ENCODE data around the gene LHPP. TPM values are rescaled to one million over a fixed set of nuclear protein-coding genes. Genes with fewer than 3 reads are reported as not detected.

The LHPP gene
- total and polyA plus RNA-seq, 3 donors from 2014 or later: 34.2 to 46.0 (median 45.0) TPM

GRCh38 chr10:124602121-124602561, 140.5 kb downstream of the LHPP start:
- intact Hi-C loops (cut with DNase I; ENCODE audit: low total_unique reads): no loop called here
- H3K4me3 ChIP-seq: no peak overlapping the region
- DNase-seq: no peak
- H3K27me3 ChIP-seq: no peaks in the 10 kb centered on the region
- H3K27ac ChIP-seq: no peak overlapping the region
- H3K4me1 ChIP-seq: peaks cover 12% of the 10 kb centered on the region
- H3K36me3 ChIP-seq (ENCODE audit: low read depth, missing control alignments): no peaks in the 10 kb centered on the region
- H3K9me3 ChIP-seq: no peaks in the 10 kb centered on the region
- WGBS, 2 donors: 94% methylated on average over 12 of the region's 12 CpGs; no CpG with 5 or more reads in 1 of the 2 donors
- no peak for TF ChIP-seq CTCF (IDR thresholded peaks at IDR 0.05)
- no peak for TF ChIP-seq POLR2A (IDR thresholded peaks at IDR 0.05)

GRCh38 chr10:124602646-124603365, 141.2 kb downstream of the LHPP start:
- DNase-seq: no peak

GRCh38 chr10:124603376-124604213, 142.0 kb downstream of the LHPP start:
- H3K36me3 ChIP-seq (ENCODE audit: low read depth, missing control alignments): no peaks in the 10 kb centered on the region
- peaks cover 12% of the 10 kb centered on the region for H3K4me1 ChIP-seq
- H3K4me3 ChIP-seq: no peak overlapping the region
- intact Hi-C loops (cut with DNase I; ENCODE audit: low total_unique reads): no loop called here
- TF ChIP-seq CTCF (IDR thresholded peaks at IDR 0.05) (no peak), POLR2A (IDR thresholded peaks at IDR 0.05) (no peak)
- no peaks in the 10 kb centered on the region for H3K9me3 ChIP-seq
- DNase-seq: no peak
- WGBS, 2 donors: 81 to 90% methylated on average over 7 to 17 of the region's 18 CpGs
- H3K27ac ChIP-seq: no peak overlapping the region
- no peaks in the 10 kb centered on the region for H3K27me3 ChIP-seq

More at GRCh38 chr10:124602646-124603365, 141.2 kb downstream of the LHPP start:
- WGBS, 2 donors: 83 to 100% methylated on average over 2 to 12 of the region's 12 CpGs
- Histone ChIP-seq H3K36me3 (ENCODE audit: low read depth, missing control alignments) (no peaks in the 10 kb centered on the region), H3K4me3 (no peak overlapping the region), H3K27ac (no peak overlapping the region), H3K4me1 (peaks cover 12% of the 10 kb centered on the region), H3K27me3 (no peaks in the 10 kb centered on the region), H3K9me3 (no peaks in the 10 kb centered on the region)
- TF ChIP-seq POLR2A (IDR thresholded peaks at IDR 0.05) (no peak), CTCF (IDR thresholded peaks at IDR 0.05) (no peak)
- intact Hi-C loops (cut with DNase I; ENCODE audit: low total_unique reads): no loop called here

GRCh38 chr10:124604214-124605000, 142.8 kb downstream of the LHPP start:
- WGBS, 2 donors: 83 to 87% methylated on average over 12 to 17 of the region's 22 CpGs
- Histone ChIP-seq H3K36me3 (ENCODE audit: low read depth, missing control alignments) (no peaks in the 10 kb centered on the region), H3K9me3 (no peaks in the 10 kb centered on the region), H3K27ac (no peak overlapping the region), H3K27me3 (no peaks in the 10 kb centered on the region), H3K4me3 (no peak overlapping the region), H3K4me1 (peaks cover 8% of the 10 kb centered on the region)
- DNase-seq: no peak
- TF ChIP-seq POLR2A (IDR thresholded peaks at IDR 0.05) (no peak), CTCF (IDR thresholded peaks at IDR 0.05) (no peak)
- intact Hi-C loops (cut with DNase I; ENCODE audit: low total_unique reads): no loop called here
